Calu3 (cell line): ENCODE results near the gene TCF3. TPM values are rescaled to one million over a fixed set of nuclear protein-coding genes. Genes with fewer than 3 reads are reported as not detected.

Experiments
- BruUV-seq: library from RNA; stranded (reverse); fragments of 400-500 nt; replicated peaks from 2 replicates; lab custom pipeline; 2021; lab: Mats Ljungman, UMichigan
- CTCF ChIA-PET: fragments of 300-600 bp; sonication (Branson Sonifier 250); formaldehyde crosslinking; loops from one replicate; lab custom pipeline; 2022; ENCODE audit warnings: antibody characterized with exemption; lab: Charles Lee
- DNase-seq: peaks from one replicate; pipeline ENCODE4 v3.0.0; 2022
- H3K27ac Mint-ChIP-seq: one replicate; pipeline ENCODE4 v1.8.0; 2022; ENCODE audit warnings: mixed read lengths; ENCODE audit not compliant: unreplicated experiment
- H3K27me3 Mint-ChIP-seq: one replicate; pipeline ENCODE4 v1.8.0; 2022; ENCODE audit warnings: mixed read lengths; ENCODE audit not compliant: unreplicated experiment
- H3K36me3 Mint-ChIP-seq: one replicate; pipeline ENCODE4 v1.8.0; 2022; ENCODE audit warnings: mild to moderate bottlenecking, moderate library complexity, mixed read lengths; ENCODE audit not compliant: insufficient read depth, unreplicated experiment
- H3K4me1 Mint-ChIP-seq: one replicate; pipeline ENCODE4 v1.8.0; 2022; ENCODE audit warnings: mild to moderate bottlenecking, low read depth, mixed read lengths; ENCODE audit not compliant: unreplicated experiment
- H3K4me3 Mint-ChIP-seq: one replicate; pipeline ENCODE4 v1.8.0; 2022; ENCODE audit warnings: mild to moderate bottlenecking, low read depth, moderate library complexity, mixed read lengths; ENCODE audit not compliant: unreplicated experiment
- H3K9me3 Mint-ChIP-seq: one replicate; pipeline ENCODE4 v1.8.0; 2022; ENCODE audit warnings: low read depth, mixed read lengths; ENCODE audit not compliant: unreplicated experiment
- intact Hi-C: fragments of 100-400 bp; cut with micrococcal nuclease; formaldehyde crosslinking; loops from one replicate; pipeline ENCODE4 v1.10.0; 2022; ENCODE audit not compliant: unreplicated experiment
- total RNA-seq: library from RNA; stranded (reverse); gene quantifications from 2 replicates; pipeline ENCODE4 v1.2.3, GENCODE V29; 2022
- TF ChIP-seq, protein P1 (sequence below): fragments of 200-600 bp; IDR thresholded peaks from one replicate; pipeline ENCODE4 v1.8.0; 2022; ENCODE audit warnings: antibody characterized with exemption; ENCODE audit not compliant: unreplicated experiment

Gene TCF3
- total RNA-seq, 1 experiment from 2014 or later: 102 TPM

- intact Hi-C loops: no loop called here
- Mint-ChIP-seq H3K27me3 (no peaks in the 10 kb centered on the region), H3K9me3 (no peaks in the 10 kb centered on the region), H3K4me1 (no peaks in the 10 kb centered on the region), H3K36me3 (peaks cover 31% of the 10 kb centered on the region), H3K4me3 (no peak overlapping the region), H3K27ac (no peak overlapping the region)
- CTCF ChIA-PET: no interaction called here
- TF ChIP-seq, protein P1, sequence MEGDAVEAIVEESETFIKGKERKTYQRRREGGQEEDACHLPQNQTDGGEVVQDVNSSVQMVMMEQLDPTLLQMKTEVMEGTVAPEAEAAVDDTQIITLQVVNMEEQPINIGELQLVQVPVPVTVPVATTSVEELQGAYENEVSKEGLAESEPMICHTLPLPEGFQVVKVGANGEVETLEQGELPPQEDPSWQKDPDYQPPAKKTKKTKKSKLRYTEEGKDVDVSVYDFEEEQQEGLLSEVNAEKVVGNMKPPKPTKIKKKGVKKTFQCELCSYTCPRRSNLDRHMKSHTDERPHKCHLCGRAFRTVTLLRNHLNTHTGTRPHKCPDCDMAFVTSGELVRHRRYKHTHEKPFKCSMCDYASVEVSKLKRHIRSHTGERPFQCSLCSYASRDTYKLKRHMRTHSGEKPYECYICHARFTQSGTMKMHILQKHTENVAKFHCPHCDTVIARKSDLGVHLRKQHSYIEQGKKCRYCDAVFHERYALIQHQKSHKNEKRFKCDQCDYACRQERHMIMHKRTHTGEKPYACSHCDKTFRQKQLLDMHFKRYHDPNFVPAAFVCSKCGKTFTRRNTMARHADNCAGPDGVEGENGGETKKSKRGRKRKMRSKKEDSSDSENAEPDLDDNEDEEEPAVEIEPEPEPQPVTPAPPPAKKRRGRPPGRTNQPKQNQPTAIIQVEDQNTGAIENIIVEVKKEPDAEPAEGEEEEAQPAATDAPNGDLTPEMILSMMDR: no peak
- BruUV-seq: no TSS peak
- DNase-seq: no peak
These were observed 67.2 kb downstream of the TCF3 start for GRCh38 chr19:1585243-1585580.

DNA sequence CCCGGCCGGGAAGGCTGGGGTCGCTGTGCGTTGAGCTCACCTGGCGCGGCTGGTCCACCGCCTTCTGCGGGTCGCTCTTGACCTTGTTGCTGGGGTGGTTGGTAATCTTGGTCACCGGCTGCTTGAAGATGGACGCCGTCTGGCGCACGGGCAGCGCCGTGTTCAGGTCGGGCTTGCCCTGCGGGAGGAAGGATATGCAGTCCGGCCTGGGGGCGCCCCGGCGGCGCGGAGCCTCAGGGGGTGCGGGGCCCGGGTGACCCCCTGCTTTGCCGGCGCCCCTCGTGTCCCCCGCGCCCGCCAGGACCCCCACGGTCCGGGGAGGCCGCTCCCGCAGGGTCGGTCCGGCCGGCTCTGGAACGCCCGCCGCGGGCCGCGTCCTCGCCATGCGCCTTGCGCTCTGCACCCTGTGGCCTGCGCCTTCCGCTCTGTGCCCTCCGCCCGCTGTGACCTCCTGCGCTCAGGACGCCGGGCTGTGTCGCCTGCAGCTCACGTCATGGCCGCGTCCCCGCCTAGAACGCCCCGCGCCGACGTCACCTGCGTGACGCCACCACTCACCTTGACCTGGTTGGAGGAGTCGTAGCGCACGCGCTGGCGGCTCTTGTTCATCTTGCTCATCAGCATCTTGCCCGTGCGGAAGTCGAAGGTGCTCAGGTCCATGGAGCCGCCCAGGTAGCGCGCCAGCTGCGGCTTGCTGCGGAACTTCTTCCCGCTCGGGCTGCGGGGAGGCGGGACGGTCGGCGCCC lies 67.7 kb downstream of the TCF3 start:
- no peak for DNase-seq
- TF ChIP-seq, protein P1: no peak
- BruUV-seq: no TSS peak
- Mint-ChIP-seq H3K9me3 (no peaks in the 10 kb centered on the region), H3K4me3 (no peak overlapping the region), H3K4me1 (no peaks in the 10 kb centered on the region), H3K27ac (no peak overlapping the region), H3K36me3 (peaks cover 36% of the 10 kb centered on the region), H3K27me3 (no peaks in the 10 kb centered on the region)
- CTCF ChIA-PET: interaction anchor here (0.6 kb wide), 1 partner anchor 361 kb away, joined by 7 read pairs; no protein-coding TSS in a partner anchor
- intact Hi-C loops: no loop called here

DNA sequence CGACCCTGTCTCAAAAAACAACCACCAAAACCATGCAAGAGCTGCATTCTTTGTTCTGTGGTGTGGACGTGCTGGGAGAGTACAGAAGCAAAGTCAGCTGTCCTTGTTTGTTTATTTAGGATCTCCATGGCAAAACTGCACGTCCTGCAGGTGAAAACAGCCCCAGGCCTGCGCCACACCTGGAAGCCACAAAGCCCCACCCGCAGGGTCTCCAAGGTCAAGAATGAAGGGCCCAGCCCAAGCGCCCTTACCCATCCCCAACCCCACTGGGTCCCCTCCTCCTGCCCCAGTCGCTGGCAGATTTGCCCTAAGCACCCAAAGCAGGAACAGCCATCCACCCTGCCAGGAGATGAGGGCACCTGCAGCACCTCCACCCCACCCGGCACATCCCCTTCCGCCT lies 70.2 kb downstream of the TCF3 start:
- no peaks in the 10 kb centered on the region for H3K27me3 Mint-ChIP-seq
- no TSS peak for BruUV-seq
- no peak for DNase-seq
- H3K4me1 Mint-ChIP-seq: no peaks in the 10 kb centered on the region
- H3K27ac Mint-ChIP-seq: no peak overlapping the region
- no peaks in the 10 kb centered on the region for H3K9me3 Mint-ChIP-seq
- H3K36me3 Mint-ChIP-seq: peaks cover 43% of the 10 kb centered on the region
- TF ChIP-seq, protein P1: no peak
- intact Hi-C loops: no loop called here
- no peak overlapping the region for H3K4me3 Mint-ChIP-seq
- CTCF ChIA-PET: no interaction called here

DNA sequence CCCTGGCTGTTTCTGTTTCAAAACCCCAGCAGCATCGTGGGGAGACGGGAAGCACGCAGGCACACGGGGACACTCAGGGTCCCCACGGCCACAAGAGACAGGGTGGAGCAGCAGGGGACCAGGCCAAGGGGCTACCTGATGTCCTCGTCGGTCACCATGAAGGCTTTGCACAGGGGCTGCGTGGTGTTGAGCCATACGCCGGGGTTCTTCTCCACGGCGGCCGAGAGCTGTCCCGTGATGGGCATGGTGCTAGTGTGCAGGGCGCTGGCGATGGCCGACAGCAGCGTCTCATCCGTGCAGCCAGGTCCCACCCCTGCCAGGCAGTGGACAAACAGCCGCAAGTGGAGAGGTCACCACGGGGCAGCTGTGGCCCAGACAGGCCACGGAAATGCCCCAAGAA lies 71.5 kb downstream of the TCF3 start:
- Mint-ChIP-seq H3K27me3 (no peaks in the 10 kb centered on the region), H3K4me3 (no peak overlapping the region), H3K36me3 (peaks cover 42% of the 10 kb centered on the region), H3K4me1 (no peaks in the 10 kb centered on the region), H3K27ac (no peak overlapping the region), H3K9me3 (no peaks in the 10 kb centered on the region)
- BruUV-seq: no TSS peak
- CTCF ChIA-PET: no interaction called here
- TF ChIP-seq, protein P1: no peak
- intact Hi-C loops: no loop called here
- DNase-seq: no peak
